ENCODE measurements around the gene TMEM151A.

Gene TMEM151A

DNA sequence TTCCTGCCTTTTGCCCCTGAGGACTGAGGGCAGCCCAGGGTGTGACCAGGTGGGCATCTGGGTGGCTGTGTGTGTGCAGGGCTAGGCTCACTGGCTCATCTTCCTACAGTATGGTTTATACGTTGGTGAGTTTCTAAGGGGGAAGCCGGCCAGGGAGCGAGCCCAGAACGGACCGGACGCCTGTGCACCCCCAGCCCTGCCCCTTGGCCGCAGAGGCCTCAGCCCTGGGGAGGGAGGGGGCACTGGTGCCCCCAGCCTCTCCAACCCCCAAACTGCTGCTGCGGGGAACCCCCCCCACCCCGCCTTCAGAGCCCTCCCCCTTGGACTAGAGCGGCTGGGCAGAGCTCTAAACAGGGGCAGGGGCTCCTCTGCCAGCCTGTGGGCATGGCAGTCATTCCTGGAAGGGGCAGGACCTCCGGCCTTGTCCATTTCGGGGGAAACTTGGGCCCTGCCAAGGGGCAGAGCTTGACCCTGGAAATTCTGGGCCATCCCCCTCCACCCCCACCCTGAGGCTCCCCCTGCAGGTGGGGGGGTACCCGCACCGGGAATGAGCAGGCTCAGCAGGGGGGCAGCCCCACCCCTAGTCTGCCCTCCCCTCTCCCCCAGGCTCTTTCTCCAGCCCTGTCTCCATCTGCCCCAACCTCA, 8.1 kb upstream of the TMEM151A start:
- DNase-seq, result no peak

DNA sequence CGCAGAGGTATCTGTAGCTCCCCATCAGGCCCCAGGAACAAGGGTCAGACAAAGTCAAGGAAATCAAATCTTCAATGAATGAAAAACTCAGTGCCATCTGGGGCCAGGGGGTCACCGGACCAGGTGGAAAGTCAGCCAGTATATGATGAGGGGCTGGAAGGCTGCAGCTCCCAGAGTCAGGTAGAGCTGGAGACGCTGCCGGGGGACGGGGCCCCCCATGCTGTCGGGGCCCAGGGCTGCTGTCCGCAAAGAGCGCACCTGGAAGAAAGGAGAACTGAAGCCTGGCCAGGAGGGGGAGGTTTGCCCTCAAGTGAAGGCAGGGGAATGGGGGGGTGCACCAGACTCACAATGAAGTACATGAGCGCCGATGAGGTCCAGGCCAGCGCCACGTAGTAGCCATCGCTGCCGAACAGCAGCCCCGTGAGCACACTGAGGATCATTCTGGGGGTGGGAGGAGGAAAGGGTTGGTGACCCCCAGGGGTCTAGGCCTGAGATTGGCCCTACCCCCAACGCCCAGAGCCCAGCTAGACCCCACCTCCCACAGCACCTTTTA, 7.1 kb upstream of the TMEM151A start:
- no peak for DNase-seq

DNA sequence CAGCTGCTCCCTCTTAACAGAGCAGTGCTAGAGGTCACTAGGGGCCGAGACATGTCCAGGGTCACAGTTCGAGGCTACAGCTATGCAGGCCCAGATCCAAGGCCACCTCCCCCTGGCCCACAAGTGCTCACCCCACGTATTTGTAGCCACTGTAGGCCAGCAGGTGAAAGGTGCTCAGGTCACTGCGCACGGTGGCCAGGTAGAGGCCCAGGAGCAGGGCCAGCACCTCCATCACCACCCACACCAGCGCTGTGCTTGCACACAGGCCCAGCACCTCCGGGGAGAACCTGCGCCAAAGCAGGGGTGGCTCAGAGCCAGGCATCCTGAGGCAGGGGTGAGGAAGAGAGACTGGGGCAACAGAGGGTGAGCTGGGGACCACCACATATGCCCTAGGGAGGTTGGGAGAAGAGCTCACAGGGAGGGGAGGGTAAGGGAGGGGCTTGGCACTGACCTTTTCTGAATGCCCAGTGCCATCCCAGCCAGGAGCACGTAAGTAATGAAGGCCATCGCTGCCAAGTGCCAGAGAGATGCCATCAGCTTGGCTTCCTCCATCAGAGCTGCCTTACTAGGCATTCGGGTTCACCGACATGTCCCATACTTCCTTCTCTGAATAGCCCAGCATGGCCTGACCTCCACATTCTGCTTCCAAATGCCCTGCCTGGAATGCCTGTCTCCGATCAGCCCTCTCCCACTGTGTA, 6.3 kb upstream of the TMEM151A start:
- no peak for DNase-seq

DNA sequence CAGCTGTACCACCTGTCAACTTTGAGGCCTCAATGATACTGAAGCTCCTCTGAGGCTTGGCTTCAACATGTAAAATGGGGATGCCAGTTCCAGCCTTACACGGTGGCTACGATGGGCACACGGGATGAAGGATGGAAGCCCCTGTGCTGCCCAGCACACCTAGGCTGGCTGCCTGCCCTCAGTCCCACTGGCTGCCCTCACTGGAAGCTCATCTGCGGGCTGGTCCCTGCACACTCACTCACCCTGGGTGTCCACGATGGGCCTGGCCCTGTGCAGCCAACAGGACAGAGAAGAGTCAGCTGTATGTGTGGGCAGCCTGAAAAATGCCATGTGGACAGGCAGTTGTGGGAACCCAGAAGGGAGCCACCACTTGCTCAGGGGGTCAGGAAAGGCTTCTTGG, 5.0 kb upstream of the TMEM151A start:
- no peak for DNase-seq

DNA sequence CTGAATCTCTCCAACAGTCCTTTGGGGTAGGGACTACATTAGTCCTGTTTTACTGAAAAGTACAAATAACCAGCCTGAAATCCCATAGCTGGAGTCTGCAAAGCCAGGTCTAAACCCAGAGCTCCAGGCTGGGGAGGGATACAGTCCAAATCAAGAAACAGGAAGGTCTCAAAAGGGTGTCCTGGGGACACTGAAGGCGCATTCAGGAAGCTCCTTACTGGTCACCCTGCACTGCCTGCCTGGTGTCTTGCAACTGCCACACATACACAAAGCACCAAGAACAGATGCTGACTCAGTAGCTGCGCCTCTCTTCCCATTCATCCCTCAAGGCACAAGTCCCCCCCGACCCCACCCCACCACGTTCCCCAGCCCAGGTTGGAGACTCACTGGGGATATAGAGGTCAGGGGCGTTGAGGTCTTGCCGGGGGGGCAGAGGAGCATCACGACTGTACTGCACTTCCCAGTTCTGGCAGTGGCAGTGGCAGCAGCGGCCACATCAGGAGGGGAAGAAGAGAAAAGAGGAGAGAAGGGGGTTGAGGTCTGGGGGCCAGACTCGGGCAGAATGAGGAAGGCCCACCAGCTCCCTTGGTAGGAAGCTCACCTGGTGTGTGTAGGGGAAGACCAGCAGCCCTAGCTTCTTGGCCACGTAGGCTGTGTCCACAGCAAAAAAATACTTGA, 4.3 kb upstream of the TMEM151A start:
- no peak for DNase-seq

DNA sequence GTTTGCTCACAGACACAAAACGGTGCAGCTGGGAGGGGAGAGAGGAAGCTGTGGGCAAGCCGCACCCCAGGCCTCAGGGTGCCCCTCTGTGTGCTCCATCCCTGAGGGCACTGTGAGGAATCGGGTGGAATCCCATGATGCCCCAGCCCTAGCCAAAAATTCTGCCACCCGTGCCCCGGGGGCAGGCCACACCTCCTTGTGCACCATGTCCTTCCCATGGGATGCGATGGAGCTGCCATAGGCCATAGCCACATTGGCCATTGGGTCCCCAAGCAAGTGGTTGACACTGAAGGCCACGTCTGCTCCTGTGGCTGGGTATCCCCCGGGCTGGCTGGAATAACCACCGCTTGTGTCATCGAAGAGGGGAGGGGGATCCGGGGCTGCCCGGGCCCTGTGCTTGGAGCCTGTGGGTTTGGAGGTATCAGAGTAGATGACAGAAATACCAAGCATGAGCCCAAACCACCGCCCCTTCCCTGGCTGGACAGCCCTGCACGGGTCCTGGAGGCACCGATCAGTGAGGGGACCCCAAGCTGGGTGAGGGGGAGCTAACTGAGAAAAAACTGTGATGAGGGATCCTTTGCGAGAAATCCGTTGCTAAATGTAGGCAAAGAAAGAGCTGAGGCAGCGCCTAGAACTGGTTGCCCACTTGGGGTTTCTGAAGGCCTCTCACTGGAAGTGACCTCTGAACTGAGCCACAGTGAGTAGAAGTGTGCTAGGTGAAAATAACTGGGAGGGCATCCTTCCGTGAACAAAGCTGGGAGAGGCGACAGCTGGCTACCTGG, 3.6 kb upstream of the TMEM151A start:
- no peak for DNase-seq

DNA sequence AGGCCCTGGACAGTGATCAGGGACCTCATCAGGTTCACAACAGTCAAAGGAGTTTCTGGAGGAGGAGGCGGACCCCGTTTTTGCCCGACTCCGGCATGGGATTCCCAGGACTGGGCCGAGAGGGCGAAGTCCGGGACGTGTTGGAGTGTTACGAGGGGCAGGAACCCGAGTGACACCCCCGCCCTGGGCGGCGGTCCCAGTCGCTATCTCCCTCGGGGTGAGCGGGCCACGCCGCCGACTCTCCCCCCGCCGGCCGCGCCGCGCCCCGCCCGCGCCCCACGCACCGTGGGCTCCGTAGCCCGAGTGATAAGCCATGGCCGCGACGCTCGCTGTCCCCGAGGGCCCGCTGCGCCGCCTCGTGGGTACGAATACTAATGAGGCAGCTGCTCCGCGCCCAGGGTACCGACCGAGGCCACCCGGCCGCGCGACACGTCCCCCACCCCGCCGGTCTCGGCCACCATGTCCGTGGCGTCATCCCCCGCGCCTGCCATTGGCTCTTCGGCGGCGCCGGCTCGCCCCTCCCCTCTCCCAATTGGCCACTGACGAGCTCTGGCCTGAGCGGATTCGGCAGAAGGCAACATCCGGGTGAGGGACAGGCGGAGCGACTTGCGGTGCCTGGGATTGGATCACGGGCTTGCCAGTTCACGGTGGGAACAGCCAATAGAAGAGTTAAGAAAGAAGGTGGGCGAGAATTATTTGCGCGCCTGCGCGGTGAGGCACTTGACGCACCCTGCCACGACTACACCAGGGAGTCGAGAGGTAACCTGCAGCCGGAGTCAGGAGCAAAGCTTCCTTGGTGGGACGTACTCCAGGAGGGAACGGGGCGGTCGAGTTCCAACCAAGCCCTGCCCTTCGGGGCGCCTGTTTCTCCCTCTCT, 2.8 kb upstream of the TMEM151A start, which contains the start of gene YIF1A:
TSS of gene YIF1A (minus strand) at position 473 of the 877 bp plus-strand sequence. CDS start at position 315, 158 bp downstream.
- peak; percentile 99 for DNase-seq

DNA sequence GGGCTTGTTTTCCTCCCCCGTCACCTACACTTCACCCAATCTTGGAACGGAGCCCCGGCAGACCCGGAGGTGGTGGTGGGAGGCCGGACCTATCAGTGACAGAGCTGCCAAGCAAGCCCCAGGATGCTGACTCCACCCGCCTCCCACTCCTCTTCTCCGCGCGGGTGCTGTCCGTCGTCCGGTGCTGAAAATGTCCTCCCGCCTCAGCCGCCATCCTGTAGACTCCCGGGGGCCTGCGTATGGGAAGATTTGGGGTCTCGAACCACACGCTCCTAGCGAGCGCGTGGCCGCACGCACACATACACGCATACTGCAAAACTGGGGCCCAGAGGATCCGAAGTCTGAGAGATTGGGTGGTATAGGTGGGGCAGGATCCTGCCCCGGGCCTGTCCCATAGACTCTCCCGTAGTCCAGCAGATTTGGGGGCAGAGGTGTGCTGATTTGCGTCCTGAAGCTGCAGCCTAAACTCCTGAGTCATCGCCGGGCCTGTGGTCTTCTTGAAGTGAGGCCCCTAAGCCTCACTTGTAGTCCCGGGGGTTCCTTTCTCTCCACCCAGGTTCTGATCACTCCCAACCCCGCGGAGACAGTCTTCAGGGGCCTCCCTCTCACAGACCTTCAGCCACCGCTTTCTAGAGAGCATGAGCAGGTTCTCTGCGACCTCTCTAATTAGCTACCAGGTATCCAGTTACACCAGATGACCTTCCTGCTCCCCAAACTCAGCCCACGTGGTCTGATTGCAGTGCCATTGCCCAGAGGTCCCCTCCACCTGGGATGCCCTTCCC, 2.0 kb upstream of the TMEM151A start:
- peak; percentile 72 for DNase-seq

DNA sequence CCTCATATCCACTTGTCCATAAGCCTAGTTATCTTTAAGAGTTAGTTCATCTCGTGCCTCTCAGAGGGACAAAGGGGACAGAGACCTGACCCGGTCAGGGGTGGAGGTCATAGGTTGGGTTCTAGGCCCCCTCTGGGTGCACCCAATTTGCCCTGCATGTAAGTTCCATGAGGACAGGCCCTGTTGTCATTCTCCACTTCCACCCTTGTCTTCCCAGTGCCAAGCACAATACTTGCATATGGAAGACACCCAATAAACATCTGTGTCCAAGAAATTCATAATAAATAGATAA, 1.4 kb upstream of the TMEM151A start:
- DNase-seq, result no peak

DNA sequence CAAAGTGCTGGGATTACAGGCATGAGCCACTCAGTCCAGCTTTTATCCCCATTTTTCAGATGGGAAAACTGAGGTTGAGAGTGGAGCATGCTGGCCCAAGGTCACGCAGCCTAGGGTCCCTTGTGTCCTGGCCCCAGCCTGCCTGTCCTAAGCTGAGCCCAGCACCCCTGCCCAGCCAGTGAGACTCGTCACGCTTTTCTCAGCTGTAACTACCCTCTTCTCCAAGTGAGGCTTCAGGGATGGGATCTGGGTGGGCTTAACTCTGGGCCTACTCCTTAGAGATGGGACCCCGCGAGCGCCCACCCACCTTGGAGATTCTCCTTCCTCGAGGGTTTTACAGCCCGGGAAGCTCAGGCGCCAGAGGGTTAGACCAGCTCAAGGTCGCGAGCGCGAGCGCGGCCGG, 390 bp upstream of the TMEM151A start:
- peak; percentile 31 for DNase-seq

DNA sequence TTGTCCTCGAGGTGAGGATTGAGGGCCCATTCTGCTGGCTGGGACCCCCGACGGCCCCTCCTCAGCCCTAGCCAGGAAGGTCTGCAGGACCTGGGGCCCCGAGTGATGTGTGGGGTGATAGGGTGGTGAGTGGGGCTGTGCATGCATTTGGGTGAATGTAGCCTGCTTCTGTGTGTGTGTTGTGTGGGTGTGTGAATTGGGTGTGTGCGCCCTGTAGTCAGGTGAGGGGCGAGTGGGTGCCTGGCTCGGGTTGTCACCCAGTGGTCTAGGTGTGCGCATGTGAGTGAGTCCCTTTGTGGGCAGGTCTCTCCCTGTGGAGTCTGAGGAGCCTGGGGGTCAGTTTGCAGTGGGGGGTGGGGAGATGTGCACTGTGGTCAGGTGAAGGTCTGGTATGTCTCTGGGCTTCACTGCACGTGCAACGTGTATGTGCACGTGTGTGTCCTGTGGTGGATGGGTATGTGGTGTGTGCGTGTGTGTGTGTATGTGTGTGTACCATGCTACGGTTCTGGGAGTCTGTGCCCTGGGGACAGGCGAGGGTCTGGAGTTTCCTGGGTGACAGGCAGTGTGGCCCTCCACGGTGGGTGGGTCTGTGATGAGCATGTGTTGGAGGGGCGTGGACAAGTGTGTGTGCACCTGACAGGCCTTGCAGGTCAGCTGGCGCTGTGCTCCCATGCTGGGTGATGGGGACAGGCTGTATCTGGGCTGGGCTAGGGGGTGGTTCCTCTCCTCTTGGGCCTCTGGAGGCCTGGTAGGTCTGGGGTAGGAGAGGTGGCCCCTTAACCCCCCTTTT, 1.0 kb downstream of the TMEM151A start:
- DNase-seq, result no peak

DNA sequence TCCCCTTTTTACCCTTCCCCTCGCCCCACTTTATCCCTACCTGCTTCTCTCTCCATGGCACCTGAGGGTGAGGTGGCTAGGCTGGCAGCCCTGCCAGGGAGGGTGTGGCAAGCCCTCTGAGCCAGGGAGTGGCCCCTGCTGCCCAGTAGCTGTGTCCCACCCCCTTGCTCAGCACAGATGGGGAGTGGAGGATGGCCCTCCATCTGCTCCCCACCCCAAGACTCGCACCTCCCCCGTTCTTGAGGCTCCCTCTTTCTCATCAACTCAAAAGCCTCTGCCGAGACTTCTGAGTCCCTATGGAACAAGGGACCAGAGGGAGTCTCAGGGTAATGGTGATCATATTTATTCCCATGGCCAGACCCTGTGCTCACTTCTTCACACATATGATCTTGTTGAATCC, 1.7 kb downstream of the TMEM151A start:
- DNase-seq, result no peak

DNA sequence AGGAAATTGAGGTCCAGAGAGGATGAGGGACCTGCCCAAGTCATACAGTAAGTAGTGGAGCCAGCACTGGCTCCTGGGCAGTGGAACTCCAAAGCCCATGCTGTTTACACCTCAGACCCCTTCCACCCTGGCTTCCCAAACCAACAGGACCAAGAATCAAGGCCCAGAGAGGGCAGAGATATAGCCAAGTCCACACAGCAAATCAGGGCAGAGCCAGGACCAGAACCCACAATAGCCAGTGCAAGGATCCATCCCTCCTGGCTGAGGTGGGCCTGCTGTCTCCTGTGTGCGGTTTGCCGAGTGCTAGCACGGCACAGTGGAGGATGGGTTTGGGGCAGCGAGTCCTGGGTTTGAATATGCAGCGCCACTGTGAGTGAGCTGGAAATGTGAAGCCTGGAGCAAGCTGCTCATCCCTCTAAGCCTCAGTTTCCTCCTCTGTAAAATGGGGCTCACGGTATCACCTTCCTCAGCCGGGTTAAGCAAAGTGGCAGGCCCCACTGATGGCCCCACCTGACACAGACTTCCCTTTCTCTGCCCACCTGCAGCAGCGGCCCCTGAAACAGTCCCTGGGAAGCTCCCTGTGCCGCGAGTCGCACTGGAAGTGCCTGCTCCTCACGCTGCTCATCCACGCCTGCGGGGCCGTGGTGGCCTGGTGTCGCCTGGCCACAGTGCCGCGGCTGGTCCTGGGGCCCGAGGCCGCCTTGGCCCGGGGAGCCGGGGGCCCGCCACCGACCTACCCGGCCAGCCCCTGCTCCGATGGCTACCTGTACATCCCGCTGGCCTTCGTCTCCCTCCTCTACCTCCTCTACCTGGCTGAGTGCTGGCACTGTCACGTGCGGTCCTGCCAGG, 2.3 kb downstream of the TMEM151A start:
- no peak for DNase-seq

DNA sequence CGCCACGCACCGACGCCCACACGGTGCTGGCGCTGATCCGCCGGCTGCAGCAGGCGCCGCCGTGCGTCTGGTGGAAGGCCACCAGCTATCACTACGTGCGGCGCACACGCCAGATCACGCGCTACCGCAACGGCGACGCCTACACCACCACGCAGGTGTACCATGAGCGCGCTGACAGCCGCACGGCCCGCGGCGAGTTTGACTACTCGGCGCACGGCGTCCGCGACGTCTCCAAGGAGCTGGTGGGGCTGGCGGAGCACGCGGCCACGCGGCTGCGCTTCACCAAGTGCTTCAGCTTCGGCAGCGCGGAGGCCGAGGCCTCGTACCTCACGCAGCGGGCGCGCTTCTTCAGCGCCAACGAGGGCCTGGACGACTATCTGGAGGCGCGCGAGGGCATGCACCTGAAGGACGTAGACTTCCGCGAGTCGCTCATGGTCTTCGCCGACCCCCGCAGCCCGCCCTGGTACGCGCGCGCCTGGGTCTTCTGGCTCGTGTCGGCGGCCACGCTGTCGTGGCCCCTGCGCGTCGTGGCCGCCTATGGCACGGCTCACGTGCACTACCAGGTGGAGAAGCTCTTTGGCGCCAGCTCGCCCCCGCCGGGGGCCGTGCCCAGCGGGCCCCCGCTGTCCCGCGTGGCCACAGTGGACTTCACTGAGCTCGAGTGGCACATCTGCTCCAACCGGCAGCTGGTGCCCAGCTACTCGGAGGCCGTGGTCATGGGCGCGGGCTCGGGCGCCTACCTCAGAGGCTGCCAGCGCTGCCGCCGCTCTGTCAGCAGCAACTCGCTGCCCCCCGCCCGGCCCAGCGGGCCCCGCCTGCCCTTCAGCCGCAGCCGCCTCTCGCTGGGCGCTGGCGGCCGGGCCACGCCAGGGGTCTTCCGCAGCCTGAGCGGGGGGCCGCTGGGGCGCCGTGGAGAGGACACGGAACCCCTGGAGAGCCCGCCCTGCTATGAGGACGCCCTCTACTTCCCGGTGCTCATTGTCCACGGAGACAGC, 3.2 kb downstream of the TMEM151A start:
- no peak for DNase-seq

DNA sequence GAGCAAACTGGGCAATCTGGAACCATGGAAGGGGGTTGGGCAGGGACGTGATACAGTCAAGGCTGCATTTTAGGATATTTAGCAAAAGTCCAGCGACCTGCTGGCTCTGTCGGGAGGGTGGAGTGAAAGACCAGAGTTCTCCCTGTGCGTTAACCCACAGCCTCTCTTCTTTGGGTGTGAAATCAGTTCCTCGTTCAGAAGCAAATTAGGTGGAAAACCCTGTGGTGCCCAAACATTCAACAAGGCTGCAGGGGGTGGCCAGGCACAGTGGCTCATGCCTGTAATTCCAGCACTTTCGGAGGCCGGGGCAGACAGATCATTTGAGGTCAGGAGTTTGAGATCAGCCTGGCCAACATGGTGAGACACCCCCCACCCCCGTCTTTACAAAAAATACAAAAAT, 5.9 kb downstream of the TMEM151A start:
- no peak for DNase-seq

DNA sequence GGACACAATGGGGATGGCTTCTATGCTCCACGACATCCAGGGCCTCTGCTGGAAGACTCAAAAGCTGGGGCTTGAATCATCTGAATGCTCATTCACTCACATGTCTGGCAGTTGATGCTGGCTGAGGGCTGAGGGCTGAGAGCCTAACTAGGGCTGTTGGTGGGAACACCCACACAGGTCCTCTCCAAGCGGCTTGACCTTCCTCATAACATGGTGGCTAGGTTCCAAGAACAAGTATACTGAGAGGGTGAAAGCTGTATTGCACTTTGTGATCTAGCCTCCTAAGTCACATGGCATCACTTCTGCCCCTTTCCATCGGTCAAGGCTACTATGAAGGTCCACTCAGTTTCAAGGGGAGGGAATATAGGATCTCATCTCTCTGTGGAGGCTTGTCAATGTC, 7.5 kb downstream of the TMEM151A start:
- no peak for DNase-seq

DNA sequence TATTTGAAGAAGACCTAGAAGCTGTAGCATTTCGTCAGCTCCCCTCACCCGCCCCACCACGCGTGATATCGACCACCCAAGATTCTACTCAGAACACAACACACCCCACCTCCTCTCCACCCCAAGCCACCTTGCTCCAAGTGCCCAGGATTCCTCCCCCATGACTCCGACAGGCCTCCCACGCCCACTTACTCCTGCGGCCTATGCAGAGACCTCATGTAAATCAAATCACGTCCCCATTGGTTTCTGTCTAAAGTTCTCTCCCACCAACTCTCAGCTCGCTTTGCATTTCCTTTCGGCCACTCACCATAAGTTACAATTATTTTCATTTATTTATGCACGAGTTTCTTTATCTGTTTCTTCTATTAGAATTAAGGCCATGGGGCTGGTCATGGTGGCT, 11.0 kb downstream of the TMEM151A start:
- no peak for DNase-seq

DNA sequence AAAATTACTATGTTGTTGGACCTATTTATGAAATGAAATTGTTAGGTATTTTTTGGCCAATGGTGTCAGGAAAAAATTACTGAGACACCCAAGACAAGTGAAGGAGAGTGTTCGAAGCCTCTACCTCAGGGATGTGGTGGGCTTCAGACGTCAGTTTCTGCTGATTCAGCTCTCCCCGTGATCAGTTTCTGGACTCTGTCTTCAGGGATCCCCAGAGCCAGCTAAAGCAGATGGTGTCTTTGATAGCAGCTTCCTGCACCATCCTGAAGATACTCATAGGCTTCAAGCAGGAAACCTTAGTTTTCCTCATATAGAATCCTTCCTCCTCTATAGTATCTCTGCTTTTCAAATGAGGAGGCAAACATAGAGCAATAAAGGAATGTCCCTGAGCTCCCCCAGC, 17.8 kb downstream of the TMEM151A start:
- DNase-seq, result no peak
